HG03565 (cell line): Measurements from ENCODE around the gene ITGA7.

Experiments
- ATAC-seq: cut with Tn5 transposase; IDR thresholded peaks from one replicate; pipeline ENCODE4 v1.9.1; 2021; ENCODE audit warnings: mild to moderate bottlenecking, moderate library complexity; ENCODE audit not compliant: unreplicated experiment

The ITGA7 gene, protein sequence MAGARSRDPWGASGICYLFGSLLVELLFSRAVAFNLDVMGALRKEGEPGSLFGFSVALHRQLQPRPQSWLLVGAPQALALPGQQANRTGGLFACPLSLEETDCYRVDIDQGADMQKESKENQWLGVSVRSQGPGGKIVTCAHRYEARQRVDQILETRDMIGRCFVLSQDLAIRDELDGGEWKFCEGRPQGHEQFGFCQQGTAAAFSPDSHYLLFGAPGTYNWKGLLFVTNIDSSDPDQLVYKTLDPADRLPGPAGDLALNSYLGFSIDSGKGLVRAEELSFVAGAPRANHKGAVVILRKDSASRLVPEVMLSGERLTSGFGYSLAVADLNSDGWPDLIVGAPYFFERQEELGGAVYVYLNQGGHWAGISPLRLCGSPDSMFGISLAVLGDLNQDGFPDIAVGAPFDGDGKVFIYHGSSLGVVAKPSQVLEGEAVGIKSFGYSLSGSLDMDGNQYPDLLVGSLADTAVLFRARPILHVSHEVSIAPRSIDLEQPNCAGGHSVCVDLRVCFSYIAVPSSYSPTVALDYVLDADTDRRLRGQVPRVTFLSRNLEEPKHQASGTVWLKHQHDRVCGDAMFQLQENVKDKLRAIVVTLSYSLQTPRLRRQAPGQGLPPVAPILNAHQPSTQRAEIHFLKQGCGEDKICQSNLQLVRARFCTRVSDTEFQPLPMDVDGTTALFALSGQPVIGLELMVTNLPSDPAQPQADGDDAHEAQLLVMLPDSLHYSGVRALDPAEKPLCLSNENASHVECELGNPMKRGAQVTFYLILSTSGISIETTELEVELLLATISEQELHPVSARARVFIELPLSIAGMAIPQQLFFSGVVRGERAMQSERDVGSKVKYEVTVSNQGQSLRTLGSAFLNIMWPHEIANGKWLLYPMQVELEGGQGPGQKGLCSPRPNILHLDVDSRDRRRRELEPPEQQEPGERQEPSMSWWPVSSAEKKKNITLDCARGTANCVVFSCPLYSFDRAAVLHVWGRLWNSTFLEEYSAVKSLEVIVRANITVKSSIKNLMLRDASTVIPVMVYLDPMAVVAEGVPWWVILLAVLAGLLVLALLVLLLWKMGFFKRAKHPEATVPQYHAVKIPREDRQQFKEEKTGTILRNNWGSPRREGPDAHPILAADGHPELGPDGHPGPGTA

DNA sequence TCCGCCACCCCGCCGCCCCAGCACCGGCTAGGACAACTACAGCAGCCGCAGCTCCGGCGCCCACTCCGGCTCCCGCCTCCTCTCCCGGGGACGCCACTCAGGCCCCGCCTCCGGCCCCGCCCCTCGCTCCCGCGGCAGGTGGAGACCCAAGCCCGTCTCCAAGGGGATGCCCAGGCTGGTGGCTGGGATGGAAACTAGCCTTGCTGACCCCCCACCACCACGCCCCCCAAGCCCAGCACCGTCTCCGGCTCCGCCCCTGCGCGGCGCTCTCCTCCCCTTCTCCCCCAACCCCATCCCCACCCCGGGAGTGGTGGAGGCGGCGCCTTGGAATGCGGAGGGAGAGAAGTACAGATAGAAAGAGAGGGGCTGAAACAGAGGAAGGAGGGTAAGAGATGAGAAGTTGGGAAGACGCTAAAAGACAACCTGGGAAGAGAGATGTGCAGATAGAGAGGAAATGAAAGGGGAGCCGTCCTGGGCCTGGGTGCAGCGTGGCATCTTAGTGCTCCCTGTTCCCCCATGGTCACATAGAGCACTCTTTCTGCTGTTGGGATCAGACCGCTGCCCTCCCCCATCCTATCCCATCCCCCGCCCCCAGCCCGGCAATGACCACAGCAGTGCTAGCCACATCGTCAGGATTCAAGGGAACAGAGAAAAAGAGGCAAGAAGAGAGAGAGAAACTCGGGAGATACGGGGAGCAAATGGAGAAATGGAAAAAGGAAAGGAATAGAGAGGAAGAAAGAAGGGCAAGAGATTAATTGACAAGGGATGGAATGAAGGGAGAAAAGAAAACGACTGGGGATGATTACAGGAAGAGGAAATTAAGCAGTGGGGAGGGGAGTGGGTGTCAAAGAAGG, at the start of gene ITGA7:
Gene ITGA7, minus strand, starts transcription at position 64 of the 854 bp plus-strand sequence. CDS start 222 bp downstream, outside the sequence.
- ATAC-seq = no peak

DNA sequence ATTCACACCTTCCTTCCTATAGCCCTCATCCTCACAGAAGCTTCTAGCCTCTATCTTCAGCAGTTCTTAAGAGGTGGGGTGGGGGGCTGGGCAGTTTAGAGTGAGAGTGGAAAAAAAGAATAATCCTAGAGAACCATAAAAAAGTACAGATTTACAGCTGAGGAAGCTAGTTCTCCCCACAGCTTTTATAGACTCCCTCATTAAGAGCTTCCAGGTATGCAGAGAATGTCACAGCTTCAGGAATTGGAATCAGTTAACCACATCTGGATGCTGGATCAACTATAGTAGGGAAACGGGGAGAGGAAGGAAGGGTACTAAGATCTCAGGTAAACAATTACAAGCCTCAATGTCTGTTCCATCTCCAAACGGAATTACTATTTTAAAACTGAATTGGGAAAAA, 47.5 kb upstream of the ITGA7 start:
- ATAC-seq = no peak

DNA sequence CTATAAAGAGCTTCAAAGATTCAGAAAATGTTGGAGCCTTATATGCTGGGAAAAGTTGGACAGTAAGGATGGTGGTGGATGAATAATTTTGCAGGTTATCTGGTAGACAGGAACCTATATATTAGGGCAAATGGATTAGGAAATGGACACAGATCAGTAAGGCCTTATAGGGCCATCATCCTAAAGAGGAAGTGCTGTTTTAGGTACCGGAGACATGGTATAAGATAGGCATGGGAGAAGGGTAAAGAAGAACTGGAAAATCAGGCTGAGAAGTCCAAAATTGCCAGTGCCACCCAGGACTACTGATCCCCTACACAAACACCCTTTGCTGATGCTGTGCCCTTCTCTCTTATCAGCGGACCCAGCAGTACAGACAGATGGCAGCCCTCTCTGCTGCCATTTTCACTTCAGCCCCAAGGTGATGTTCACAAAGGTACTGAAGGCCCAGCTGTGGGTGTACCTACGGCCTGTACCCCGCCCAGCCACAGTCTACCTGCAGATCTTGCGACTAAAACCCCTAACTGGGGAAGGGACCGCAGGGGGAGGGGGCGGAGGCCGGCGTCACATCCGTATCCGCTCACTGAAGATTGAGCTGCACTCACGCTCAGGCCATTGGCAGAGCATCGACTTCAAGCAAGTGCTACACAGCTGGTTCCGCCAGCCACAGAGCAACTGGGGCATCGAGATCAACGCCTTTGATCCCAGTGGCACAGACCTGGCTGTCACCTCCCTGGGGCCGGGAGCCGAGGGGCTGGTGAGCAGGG, 40.7 kb upstream of the ITGA7 start:
- no peak for ATAC-seq

DNA sequence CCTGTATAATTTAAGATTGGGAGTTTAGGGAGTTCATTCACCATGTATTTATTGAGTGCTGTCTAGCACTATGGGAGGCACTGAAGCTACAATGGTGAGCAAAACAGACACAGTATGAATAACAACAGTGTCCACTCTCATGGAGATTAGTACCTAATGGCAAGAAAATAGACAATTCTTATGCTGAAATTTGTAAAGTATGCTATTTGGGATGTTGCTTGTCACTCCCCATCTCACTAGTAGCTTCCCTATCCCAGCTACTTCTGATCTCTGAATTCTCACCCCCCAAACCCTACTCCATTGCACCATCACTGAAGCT, 39.2 kb upstream of the ITGA7 start:
- ATAC-seq = no peak

DNA sequence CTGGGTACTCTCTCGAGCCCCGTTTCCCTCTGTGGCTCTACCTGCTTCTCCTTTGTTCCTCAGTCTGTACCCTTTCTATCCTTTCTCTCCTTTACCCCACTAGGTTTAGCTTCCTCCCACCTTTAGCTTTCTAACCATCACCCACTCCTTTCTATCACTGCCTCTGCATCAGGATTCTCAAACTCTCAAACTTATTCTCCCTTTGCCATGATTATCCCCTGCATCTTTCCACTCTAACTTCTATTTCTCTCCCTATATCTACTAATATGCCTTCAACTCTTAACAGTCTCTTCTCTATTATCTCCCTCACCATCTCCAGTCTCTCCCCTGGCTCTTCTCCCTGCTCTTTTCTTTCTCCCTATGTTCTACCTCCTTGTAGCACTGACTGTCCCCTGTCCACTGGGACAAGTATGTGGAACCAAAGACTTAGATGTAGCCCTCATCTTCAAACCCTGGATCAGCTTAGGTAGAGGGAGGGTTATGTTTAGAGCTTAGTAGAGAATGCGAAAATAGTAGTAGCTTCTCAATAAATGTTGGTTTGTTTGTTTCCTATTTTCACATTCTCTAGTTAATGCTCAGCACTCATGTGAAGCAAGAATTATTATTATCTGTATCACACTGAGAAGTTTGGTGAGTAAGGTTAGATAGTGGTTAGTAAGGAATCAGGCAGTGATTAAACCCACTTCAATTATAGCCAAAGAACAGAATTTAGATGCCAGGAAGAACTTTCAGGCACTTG, 38.6 kb upstream of the ITGA7 start:
- ATAC-seq = no peak

DNA sequence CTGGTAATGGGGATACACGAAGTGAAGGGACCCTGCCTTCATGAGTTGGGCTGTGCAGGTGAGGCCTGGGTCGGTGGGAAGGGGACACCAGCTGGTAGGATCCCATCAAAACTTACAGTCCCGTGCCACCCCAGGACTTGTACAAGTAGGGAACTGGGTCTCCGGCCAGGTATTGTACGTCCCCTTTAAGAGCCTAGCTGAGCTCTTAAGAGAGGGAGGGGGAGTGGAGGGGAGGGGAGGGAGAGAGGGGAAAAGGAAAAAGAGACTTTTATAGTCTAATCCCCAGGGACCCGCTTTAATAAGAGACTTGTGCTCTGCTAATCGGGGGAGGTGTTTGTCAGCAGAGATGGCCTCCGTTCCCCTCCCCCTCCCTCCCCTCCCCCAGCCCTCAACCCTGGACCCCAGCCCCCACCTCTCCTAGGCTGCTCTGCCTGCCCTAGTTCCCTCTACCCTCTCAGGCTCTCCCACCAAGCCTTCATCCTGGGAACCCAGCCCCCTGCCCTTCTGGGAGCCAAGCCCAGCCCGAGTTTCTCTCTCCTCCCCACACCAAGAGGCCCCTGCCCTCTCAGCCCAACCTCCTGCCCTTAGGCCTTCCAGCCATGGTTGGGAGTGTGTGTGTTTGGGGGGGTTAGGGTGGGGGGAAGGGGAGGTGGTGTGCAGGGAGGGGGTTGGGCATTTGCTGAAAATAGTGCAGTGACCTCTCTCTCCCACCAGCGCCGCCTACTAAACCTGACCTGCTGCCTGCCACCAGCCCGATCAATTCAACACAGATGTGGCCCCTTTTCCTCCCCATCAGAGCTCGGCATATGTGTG, 37.9 kb upstream of the ITGA7 start:
- ATAC-seq = no peak

DNA sequence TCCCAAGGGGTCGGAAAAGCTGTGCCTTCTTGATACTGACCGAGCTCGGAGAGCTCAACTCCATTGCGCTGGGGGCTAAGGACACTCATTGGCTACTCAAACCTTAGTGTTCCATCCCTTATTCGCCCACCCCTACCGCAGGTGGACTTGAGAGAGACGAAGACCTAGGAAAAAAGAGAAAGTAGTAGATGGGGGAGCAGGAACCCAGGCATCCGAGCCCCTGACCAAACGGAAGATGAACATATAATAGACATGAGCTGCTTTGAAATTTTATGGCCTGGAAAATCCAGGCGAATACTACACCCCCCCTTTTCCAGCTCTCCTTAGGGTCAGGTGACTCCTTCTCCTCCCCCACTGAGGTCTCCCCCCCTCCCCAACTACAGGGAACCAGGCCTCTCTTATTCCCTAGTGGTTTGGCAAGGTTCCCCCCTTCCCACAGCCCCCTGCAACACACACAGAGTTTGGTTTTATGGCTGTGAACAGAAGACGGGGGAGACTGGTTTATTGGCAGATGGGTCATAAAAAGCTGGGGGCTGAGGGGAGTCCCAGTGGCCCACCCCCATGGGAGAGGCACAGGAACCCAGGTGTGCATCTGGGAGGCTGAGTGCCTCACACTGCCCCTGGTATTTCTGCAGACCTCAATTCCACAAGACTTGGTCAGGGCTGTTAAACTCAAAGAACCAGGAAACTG, 36.8 kb upstream of the ITGA7 start:
- ATAC-seq = no peak

DNA sequence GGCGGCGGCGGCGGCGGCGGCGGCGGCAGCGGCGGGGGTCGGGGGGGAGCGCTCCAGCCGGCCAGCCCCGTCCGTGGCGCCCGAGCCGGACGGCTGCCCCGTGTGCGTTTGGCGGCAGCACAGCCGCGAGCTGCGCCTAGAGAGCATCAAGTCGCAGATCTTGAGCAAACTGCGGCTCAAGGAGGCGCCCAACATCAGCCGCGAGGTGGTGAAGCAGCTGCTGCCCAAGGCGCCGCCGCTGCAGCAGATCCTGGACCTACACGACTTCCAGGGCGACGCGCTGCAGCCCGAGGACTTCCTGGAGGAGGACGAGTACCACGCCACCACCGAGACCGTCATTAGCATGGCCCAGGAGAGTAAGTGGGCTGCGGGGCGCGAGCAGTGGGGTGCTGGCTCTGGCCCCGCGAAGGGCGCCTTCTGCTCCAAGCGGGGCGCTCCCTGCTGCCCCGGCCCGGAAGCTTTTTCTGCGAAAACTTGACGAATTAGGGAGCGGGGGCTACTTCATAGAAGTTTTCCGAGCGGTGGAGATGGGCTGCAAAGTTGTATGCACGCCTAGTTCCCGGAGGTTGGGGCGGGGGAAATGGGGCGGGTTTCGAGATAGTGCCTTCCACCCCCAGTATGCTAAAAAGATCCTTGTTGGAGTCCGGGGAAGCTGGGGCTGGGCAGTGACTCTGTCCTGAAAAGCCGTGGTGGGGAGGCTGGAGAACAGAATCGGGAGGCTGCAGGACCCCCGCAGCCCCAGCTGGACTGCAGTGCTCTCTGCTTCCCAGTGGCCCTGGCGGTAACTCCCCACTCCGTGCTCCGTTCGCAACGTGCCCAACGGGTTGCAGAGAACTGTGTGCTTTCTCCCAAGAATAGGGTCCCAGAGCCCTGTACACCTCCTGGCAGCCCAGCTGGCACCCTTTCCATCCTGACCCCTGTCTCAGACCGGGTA, 36.0 kb upstream of the ITGA7 start:
- peak; percentile 30 for ATAC-seq

DNA sequence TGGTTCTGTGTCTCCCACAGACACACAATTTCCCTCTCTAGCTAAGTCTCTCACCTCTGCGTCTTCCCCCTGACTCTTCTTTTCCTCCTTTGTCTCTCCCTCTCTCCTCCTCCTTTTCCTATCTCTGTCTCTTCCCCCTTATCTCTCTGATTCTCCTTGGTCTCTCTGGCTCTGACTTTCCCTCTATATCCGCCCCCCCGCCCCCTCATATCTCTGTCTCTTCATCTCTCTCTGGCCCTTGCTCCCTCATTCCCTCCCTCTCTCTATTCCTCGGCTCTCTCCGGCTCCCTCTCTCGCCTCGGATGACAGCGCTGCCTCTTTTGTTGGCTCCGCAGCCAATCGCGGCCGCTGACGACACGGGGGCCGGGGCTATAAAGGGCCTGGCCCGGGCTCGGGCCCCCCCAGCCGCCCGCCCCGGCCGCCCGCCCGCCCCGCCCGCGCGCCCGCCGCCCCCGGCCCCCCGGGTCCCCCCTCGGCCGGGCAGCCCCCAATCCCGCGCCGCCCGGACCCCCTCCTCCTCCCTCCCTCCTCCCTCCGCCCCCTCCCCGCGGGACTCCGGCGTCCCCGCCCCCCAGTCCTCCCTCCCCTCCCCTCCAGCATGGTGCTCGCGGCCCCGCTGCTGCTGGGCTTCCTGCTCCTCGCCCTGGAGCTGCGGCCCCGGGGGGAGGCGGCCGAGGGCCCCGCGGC, 35.2 kb upstream of the ITGA7 start, which contains the start of gene GDF11:
Gene GDF11, plus strand, starts transcription at position 404 of the 687 bp plus-strand sequence. Its CDS starts 195 bp downstream, at position 599.
- ATAC-seq = no peak

DNA sequence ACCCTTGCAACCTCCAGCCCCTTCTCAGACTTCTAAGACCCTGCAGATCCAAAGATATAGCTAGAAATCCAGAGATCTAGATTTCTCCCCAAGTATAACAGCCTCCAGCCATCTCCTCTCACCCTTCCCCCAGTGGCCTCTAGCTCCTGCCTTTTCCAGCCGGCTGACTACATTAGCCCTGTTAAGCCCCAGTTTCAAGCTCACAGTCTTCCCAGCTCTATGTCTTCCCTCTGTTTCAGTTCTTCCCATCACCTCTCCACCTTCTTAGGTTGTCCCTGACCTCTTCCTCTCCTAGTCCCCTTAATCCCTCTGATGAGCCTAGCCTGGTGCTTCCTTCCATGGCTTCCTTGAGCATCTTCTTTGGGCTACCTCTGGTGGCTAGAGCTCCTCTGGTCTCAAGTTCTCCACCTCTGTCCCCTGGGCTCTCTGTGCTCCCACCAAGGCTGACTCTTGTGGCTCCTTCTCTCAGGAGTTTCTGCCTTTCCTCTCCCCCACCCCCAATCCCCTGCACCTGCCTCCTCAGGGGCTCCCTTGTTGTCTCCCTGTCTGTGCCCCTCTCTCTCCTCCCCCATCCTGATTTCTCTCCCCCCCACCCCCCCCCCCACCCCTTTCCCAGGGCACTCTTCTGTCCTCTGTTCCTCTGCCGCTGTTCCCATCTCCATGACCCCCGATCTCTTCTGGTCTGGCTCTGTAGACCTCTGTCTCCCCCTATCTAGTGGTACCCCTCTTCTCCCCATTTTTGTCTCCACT, 34.4 kb upstream of the ITGA7 start:
- no peak for ATAC-seq

DNA sequence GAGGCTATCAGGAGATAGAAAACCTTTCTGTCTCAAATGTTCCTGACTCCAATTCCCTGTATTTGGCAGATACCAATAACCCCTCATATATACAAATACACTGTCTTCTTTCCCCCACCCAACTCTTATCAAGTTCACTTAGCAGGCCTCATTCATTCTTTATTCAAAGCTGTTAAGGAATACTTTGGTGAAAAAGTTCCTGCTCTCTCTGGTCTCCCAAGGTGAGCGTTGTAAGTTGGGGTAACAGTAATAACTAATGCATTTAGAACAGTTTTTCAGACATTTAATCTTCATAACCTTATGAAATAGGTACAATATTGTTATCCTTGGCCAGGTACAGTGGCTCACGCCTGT, 31.3 kb upstream of the ITGA7 start:
- ATAC-seq = no peak

DNA sequence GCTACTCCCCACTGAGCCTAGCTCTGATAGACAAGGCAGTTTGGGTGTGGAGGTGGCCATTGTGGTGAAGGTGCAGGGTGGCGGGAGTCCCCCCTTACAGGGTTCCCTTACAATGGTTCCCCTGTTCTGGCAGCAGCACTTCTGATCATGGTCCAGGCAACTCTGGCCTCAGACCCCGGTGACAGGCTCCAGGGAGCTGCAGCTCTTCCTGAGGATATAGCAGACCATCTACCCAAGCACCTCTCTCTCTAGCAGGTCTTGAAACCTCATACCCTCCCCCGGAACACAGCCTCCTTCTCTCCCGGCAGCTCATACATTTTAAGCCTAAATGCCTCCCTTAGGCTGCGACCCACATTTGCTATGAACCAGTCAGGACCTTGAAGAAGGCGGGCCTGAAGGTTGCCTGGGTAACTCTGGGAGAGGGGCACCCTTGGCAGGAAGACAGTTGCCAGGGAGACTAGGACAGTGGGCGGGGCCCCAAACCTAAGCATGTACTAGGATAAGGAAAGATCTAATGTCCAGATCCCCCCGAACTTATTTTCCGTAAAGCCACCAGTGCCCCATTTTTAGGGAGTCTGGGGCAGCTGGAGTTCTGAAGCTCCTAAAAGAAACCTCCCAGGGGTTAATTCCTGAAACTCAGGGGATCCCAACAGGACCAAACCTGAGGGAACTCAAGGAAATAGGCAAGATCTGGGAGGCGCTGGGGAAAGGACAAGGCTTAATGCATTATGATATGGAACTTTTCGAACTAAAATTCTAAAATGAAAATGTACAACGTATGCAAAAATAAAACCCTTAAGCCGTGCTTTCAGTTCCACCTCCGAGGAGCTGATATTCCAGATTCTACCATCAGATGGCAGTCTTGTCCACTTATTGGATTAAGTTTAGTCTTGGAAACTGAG, 30.7 kb upstream of the ITGA7 start:
- peak; percentile 66 for ATAC-seq

DNA sequence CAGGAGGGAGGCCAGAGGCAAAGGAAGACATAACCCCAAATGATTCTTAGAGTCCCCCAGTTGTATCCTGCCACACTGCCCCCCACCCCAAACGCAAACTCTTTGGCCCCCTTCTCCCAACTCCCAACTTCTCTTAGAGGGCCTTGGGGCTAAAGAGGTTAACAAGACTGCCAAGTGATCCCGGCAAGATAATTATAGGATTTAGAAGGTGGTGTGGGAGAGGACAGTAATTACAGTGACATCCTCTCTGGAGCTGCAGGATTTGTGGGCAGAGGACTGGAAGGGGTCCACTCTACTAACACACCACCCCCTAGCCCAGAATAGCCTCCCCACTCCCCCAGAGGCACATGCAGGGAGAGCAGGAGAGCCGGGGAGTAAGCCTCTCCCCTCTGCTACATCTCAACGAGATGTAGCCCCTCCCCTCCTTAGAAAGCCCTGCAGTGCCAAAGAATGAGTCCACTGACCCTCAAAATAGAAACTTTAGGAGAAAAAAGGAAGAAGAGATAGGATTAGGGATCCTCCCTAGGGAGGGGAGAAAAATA, 29.9 kb upstream of the ITGA7 start:
- no peak for ATAC-seq
